Subcutaneous adipose tissue (tissue), 4 donors: ENCODE measurements around the gene RCSD1. TPM values are rescaled to one million over a fixed set of nuclear protein-coding genes. Genes with fewer than 3 reads are reported as not detected.

Source experiments
- total RNA-seq, 4 donors: library from RNA; depleted of rRNA; stranded (reverse); fragments of >200 nt; gene quantifications; one replicate each; pipeline ENCODE4 v1.1.0, GENCODE V29; 2016
- TF ChIP-seq, protein P1 (sequence below): fragments of 450-650 bp; IDR thresholded peaks from one replicate; pipeline ENCODE4 v1.5.1; 2016; ENCODE audit warnings: low read depth, mild to moderate bottlenecking, control low read depth, antibody characterized with exemption, moderate library complexity

The RCSD1 gene
- total RNA-seq, 4 donors from 2014 or later: 22.5 to 33.3 (median 28.7) TPM

DNA sequence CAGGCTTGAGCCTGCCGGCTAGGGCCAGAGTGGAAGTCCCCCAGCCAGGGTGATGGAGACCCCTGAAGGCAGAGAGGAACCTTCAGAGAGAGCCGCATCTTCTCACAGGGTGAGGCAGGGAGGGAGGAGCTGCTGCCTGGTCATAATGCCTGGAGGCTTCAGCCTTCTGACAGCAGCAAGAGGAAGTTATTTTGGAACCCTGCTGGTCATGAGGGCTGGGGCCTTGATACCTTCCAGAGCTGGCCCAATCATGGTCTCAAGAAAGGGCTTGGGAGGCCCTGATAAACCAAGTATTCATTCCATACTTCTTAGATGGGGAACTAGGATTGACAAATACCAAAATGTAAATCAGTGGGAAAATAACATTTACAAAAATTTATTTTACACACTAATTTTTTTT, 65.1 kb downstream of the RCSD1 start:
- TF ChIP-seq, protein P1, sequence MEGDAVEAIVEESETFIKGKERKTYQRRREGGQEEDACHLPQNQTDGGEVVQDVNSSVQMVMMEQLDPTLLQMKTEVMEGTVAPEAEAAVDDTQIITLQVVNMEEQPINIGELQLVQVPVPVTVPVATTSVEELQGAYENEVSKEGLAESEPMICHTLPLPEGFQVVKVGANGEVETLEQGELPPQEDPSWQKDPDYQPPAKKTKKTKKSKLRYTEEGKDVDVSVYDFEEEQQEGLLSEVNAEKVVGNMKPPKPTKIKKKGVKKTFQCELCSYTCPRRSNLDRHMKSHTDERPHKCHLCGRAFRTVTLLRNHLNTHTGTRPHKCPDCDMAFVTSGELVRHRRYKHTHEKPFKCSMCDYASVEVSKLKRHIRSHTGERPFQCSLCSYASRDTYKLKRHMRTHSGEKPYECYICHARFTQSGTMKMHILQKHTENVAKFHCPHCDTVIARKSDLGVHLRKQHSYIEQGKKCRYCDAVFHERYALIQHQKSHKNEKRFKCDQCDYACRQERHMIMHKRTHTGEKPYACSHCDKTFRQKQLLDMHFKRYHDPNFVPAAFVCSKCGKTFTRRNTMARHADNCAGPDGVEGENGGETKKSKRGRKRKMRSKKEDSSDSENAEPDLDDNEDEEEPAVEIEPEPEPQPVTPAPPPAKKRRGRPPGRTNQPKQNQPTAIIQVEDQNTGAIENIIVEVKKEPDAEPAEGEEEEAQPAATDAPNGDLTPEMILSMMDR: no peak

DNA sequence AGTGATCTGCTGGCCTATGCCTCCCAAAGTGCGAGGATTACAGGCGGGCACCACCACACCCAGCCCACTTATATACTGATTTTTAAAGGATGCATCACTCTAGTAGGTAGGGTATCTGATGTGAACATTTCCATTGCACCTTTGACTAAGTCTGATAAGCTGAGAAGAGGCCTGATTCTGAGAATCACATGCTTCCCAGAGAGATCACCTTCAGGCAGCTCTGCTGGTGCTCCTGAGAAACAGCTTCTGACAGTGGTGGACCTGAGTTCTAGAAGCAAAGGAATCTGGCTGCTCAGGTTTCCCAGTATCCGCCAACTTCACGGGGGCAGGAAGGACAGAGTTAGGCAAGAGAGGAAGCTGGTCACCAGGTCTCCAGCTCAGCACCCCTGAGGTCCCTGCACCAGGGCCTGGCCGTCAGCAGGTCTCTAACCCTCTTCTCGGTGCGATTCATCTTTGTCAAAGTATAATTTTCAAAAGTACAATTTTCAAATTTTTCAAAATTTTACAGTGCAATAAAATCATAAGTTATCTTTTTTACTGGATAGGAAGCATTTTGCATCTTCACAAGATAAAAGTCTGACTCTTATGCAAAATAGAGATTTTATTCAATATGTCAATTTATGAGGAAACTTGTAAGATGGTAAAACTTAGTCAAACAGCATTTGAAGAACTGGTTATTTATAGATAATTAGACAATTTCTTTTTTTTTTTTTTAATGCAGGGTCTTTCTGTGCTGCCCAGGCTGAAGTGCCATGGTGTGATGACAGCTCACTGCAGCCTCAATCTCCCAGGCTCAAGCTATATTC, 65.9 kb downstream of the RCSD1 start:
- TF ChIP-seq, protein P1: no peak

DNA sequence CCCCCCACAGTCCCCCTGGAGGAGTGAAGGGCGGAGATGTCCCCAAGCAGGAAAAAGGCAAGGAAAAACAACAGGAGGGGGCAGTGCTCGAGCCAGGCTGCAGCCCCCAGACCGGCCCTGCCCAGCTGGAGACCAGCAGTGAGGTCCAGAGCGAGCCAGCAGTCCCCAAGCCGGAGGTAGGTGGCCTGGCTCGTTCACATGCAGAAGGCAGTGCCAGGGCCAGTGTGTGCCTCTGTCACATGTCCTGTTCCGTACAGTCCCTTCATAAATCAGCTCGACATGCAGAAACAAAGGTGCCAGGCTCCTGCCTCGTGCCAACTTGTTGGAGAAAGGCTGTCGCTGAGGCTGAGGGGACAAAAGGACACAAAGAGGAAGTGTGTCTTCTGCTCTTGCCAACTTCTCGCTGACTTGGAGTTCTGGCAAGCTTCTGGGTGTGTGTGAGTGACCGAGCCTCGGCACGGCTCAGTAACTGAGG, 67.7 kb downstream of the RCSD1 start:
- TF ChIP-seq, protein P1: no peak

DNA sequence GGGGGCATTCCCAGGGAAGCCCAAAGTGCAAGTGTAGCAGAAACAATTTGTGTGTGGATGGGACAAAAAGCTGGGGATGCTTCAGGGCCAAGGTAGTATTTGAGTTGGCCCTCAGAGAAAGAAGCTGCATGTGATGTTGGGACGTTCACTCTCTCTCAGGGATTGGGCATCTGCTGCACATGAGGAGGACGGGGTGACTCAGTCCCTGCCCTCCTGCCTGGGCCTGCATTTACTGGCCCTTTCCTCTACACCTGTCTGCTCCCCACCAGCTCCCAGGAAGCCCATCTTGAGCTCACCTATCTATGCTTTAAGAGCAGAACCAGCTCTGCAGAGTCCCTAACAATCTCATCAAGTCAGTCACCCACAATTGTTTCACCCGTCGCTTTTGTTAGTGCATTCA, 68.3 kb downstream of the RCSD1 start:
- TF ChIP-seq, protein P1: no peak

DNA sequence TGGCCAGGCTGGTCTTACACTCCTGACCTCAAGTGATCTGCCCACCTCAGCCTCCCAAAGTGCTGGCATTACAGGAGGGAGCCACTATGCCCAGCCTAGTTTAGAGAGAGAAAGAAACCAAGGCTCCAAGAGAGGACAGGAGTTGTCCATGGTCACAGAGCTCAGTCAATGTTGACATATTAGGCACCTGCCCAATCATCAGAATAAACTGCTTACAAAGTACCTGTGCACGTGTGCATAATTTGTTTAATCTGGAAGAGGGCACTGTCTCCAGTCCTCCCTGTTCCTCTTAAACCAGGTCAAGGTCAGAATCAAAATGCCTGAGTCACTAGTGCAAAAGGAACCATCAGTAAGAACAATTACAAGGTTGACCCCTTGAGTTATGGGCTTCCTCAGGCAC, 71.5 kb downstream of the RCSD1 start:
- TF ChIP-seq, protein P1: no peak

DNA sequence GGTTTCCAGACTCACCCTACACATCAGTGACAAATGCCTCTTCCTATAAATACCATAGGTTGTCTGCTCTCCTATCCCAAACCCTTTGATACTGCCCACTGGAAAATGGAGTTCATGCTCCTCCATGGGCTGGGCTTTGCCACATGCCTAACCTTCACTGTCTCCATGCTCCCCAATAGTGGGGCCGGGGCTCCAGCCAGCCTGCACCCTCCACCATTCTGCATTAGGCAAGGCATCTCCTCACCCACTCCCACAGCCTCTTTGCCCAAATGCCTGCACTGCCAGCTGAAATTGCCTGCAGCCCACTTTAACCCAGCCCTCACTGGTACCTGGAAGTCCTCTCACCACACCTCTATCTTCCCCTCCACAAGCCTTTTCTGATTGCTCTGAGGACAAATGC, 73.5 kb downstream of the RCSD1 start:
- TF ChIP-seq, protein P1: no peak

DNA sequence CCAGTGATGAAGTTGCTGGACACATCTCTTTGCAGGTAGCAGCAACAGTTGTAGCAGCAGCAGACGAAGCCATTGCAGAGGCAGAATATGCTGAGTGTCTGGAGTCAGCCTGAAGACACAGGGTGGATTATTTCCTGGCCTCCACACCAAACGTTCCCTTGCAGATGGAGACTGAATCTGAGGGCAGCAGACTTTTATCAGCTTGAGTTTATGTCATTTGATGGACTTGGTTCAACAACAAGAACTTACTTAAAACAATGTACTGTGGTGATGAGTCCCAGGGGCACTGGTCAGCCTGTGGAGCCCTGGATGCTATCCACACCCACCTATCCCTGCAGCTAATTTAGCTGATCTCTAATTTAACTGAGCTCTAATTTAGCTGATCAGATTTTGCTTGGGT, 74.7 kb downstream of the RCSD1 start:
- TF ChIP-seq, protein P1: no peak
